ENCODE data around the gene CRIP2.

DNA sequence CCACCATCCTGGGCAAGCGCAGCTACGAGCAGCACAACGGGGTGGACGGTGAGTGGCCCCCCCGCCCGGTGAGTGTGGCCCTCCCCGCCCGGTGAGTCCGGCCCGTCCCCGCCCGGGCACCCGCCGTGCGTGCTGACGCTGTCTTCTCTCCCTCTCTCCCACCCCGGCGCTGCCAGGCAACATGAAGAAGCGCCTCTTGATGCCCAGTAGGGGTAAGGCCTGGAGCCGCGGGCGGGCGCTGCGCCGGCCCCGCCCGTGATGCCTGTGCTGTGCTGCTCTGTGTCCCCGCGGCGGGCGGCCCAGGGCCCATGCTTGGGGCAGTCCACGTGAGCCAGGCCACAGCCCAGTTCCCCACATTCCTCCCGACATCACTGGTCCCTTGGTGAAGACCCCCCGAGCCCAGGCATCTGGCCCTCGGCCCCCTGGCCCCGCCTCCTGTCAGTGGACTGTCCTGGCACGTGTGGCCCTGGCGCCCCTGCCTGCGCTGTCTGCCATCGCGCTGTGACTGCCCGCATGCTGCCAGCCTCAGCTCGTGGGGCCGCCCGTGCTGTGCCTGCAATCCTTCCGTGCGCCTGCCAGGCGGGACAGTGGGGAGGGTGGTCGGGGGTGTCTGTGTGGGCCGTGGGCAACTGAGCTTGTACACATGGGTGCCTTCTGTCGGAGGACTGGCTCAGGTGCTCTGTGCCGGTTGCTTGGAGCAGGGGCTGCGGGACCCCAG is 7.9 kb upstream of the CRIP2 start:
- no peak for TF ChIP-seq EZH2 (IDR thresholded peaks at IDR 0.05; ENCODE audit: insufficient read depth, low read length)
- TF ChIP-seq, protein P1, sequence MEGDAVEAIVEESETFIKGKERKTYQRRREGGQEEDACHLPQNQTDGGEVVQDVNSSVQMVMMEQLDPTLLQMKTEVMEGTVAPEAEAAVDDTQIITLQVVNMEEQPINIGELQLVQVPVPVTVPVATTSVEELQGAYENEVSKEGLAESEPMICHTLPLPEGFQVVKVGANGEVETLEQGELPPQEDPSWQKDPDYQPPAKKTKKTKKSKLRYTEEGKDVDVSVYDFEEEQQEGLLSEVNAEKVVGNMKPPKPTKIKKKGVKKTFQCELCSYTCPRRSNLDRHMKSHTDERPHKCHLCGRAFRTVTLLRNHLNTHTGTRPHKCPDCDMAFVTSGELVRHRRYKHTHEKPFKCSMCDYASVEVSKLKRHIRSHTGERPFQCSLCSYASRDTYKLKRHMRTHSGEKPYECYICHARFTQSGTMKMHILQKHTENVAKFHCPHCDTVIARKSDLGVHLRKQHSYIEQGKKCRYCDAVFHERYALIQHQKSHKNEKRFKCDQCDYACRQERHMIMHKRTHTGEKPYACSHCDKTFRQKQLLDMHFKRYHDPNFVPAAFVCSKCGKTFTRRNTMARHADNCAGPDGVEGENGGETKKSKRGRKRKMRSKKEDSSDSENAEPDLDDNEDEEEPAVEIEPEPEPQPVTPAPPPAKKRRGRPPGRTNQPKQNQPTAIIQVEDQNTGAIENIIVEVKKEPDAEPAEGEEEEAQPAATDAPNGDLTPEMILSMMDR (IDR thresholded peaks at IDR 0.05; ENCODE audit: insufficient read depth, low read depth, low read length) = no peak
